Measurements from ENCODE around the gene MAIP1.
A peak's percentile ranks its signal among the peaks of the same experiment; 100 is the strongest.

The MAIP1 gene

GRCh38 chr2:199987586-199987985 lies 32.2 kb downstream of the MAIP1 start:
- Histone ChIP-seq H3K36me3 (no peaks in the 10 kb centered on the region), H3K4me3 (peak overlapping the region in 3 of 10 experiments; percentile 2 to 9 (median 7); a peak in 2 of 20 replicates), H3K9ac (peak overlapping the region in 8 of 11 experiments; percentile 39 to 66 (median 50); a peak in 15 of 22 replicates)

GRCh38 chr2:199988151-199988550 lies 32.8 kb downstream of the MAIP1 start:
- Histone ChIP-seq H3K36me3 (no peaks in the 10 kb centered on the region), H3K9me3 (replicated peaks in 1 of 11) (peaks cover 0 to 5% (median 0%) of the 10 kb centered on the region in 11 experiments; a peak in 1 of 22 replicates), H3K4me2 (peak overlapping the region; percentile 55 to 89 (median 79)), H3K4me1 (peaks cover 18 to 81% (median 75%) of the 10 kb centered on the region in 10 experiments), H3K9ac (peak overlapping the region in 8 of 11 experiments; percentile 39 to 66 (median 50); a peak in 16 of 22 replicates), H3K4me3 (peak overlapping the region in 5 of 10 experiments; percentile 2 to 20 (median 7); a peak in 5 of 20 replicates), H3K27me3 (no peaks in the 10 kb centered on the region), H4K20me1 (no peaks in the 10 kb centered on the region), H3K27ac (peak overlapping the region in 9 of 11 experiments; percentile 3 to 72 (median 65); a peak in 16 of 22 replicates)
- TF ChIP-seq Cebpa-rat (IDR thresholded peaks at IDR 0.05): no peak

More at GRCh38 chr2:199987586-199987985, 32.2 kb downstream of the MAIP1 start:
- peaks cover 16 to 75% (median 69%) of the 10 kb centered on the region in 10 experiments for H3K4me1 ChIP-seq
- H3K4me2 ChIP-seq: peak overlapping the region; percentile 55 to 89 (median 79); a peak in 21 of 22 replicates
- TF ChIP-seq Cebpa-rat (IDR thresholded peaks at IDR 0.05): no peak
- peak overlapping the region in 8 of 11 experiments; percentile 8 to 72 (median 66); a peak in 16 of 22 replicates for H3K27ac ChIP-seq
- peaks cover 0 to 5% (median 0%) of the 10 kb centered on the region in 11 experiments; a peak in 1 of 22 replicates for H3K9me3 ChIP-seq (replicated peaks in 1 of 11)
- no peaks in the 10 kb centered on the region for H3K27me3 ChIP-seq
- no peaks in the 10 kb centered on the region for H4K20me1 ChIP-seq

- no peaks in the 10 kb centered on the region for H4K20me1 ChIP-seq
- H3K27ac ChIP-seq: peak overlapping the region in 8 of 11 experiments; percentile 4 to 72 (median 66); a peak in 14 of 22 replicates
- no peaks in the 10 kb centered on the region for H3K27me3 ChIP-seq
- H3K9ac ChIP-seq: peak overlapping the region in 4 of 11 experiments; percentile 41 to 66 (median 54); a peak in 5 of 22 replicates
- TF ChIP-seq Cebpa-rat (IDR thresholded peaks at IDR 0.05): no peak
- H3K4me3 ChIP-seq: peak overlapping the region in 1 of 10 experiments; percentile 20; a peak in 1 of 20 replicates
- peak overlapping the region in 10 of 11 experiments; percentile 55 to 89 (median 80); a peak in 17 of 22 replicates for H3K4me2 ChIP-seq
- peaks cover 35 to 97% (median 91%) of the 10 kb centered on the region in 10 experiments for H3K4me1 ChIP-seq
- H3K36me3 ChIP-seq: no peaks in the 10 kb centered on the region
- peaks cover 0 to 5% (median 0%) of the 10 kb centered on the region in 11 experiments; a peak in 1 of 22 replicates for H3K9me3 ChIP-seq (replicated peaks in 1 of 11)
These were observed 34.4 kb downstream of the MAIP1 start for GRCh38 chr2:199989822-199990221.

- no peak for TF ChIP-seq Cebpa-rat (IDR thresholded peaks at IDR 0.05)
These were observed 36.3 kb downstream of the MAIP1 start for GRCh38 chr2:199991691-199992090.

GRCh38 chr2:199992296-199992695 lies 36.9 kb downstream of the MAIP1 start:
- H3K9ac ChIP-seq: no peak overlapping the region
- peaks cover 0 to 14% (median 8%) of the 10 kb centered on the region in 11 experiments; a peak in 5 of 22 replicates for H3K9me3 ChIP-seq (replicated peaks in 1 of 11)
- H3K4me1 ChIP-seq: peaks cover 39 to 100% (median 93%) of the 10 kb centered on the region in 10 experiments
- H3K27me3 ChIP-seq: no peaks in the 10 kb centered on the region
- H3K27ac ChIP-seq: 0 out of 22 replicates have a peak overlapping the region, but pooled peaks of 2 of the 11 experiments have one; percentile 16 to 69
- H4K20me1 ChIP-seq: no peaks in the 10 kb centered on the region
- no peak for TF ChIP-seq Cebpa-rat (IDR thresholded peaks at IDR 0.05)
- H3K4me3 ChIP-seq: no peak overlapping the region
- H3K36me3 ChIP-seq: no peaks in the 10 kb centered on the region
- peak overlapping the region in 8 of 11 experiments; percentile 45 to 85 (median 76); a peak in 11 of 22 replicates for H3K4me2 ChIP-seq

More at GRCh38 chr2:199991691-199992090, 36.3 kb downstream of the MAIP1 start:
- no peaks in the 10 kb centered on the region for H4K20me1 ChIP-seq
- peak overlapping the region in 6 of 11 experiments; percentile 12 to 85 (median 79); a peak in 9 of 22 replicates for H3K4me2 ChIP-seq
- H3K27me3 ChIP-seq: no peaks in the 10 kb centered on the region
- H3K36me3 ChIP-seq: no peaks in the 10 kb centered on the region
- no peak overlapping the region for H3K9ac ChIP-seq
- peaks cover 39 to 100% (median 96%) of the 10 kb centered on the region in 10 experiments for H3K4me1 ChIP-seq
- H3K9me3 ChIP-seq (replicated peaks in 1 of 11): peaks cover 0 to 11% (median 5%) of the 10 kb centered on the region in 11 experiments; a peak in 5 of 22 replicates
- H3K4me3 ChIP-seq: no peak overlapping the region
- no peak overlapping the region for H3K27ac ChIP-seq

GRCh38 chr2:199994371-199994770 lies 39.0 kb downstream of the MAIP1 start:
- H3K36me3 ChIP-seq: no peaks in the 10 kb centered on the region
- H3K9ac ChIP-seq: peak overlapping the region in 4 of 11 experiments; percentile 5 to 23 (median 7); a peak in 3 of 22 replicates
- H3K4me2 ChIP-seq: peak overlapping the region; percentile 12 to 85 (median 62); a peak in 21 of 22 replicates
- H3K27ac ChIP-seq: peak overlapping the region in 8 of 11 experiments; percentile 1 to 69 (median 48); a peak in 14 of 22 replicates
- no peak for TF ChIP-seq Cebpa-rat (IDR thresholded peaks at IDR 0.05)
- H3K4me3 ChIP-seq: peak overlapping the region in 3 of 10 experiments; percentile 4 to 5 (median 5); a peak in 2 of 20 replicates
- H4K20me1 ChIP-seq: no peaks in the 10 kb centered on the region
- H3K4me1 ChIP-seq: peaks cover 20 to 82% (median 72%) of the 10 kb centered on the region in 10 experiments
- peaks cover 0 to 24% (median 13%) of the 10 kb centered on the region in 11 experiments; a peak in 14 of 22 replicates for H3K9me3 ChIP-seq (replicated peaks in 1 of 11)
- H3K27me3 ChIP-seq: no peaks in the 10 kb centered on the region

GRCh38 chr2:199994896-199995295 lies 39.5 kb downstream of the MAIP1 start:
- TF ChIP-seq Cebpa-rat (IDR thresholded peaks at IDR 0.05): no peak
- Histone ChIP-seq H3K4me2 (peak overlapping the region; percentile 12 to 85 (median 62); a peak in 21 of 22 replicates), H4K20me1 (no peaks in the 10 kb centered on the region), H3K27me3 (no peaks in the 10 kb centered on the region), H3K4me1 (peaks cover 20 to 77% (median 67%) of the 10 kb centered on the region in 10 experiments; a peak in 19 of 20 replicates), H3K9me3 (replicated peaks in 1 of 11) (peaks cover 4 to 29% (median 13%) of the 10 kb centered on the region in 11 experiments; a peak in 14 of 22 replicates), H3K27ac (peak overlapping the region in 8 of 11 experiments; percentile 1 to 69 (median 48); a peak in 11 of 22 replicates), H3K4me3 (peak overlapping the region in 1 of 10 experiments; percentile 5; a peak in 1 of 20 replicates), H3K36me3 (no peaks in the 10 kb centered on the region), H3K9ac (peak overlapping the region in 4 of 11 experiments; percentile 5 to 23 (median 7); a peak in 1 of 22 replicates)

GRCh38 chr2:199997296-199997695 lies 41.9 kb downstream of the MAIP1 start:
- H3K9me3 ChIP-seq (replicated peaks in 1 of 11): peaks cover 5 to 30% (median 13%) of the 10 kb centered on the region in 11 experiments; a peak in 15 of 22 replicates
- TF ChIP-seq Cebpa-rat (IDR thresholded peaks at IDR 0.05): no peak
- H3K27me3 ChIP-seq: no peaks in the 10 kb centered on the region
- H3K4me2 ChIP-seq: peak overlapping the region in 4 of 11 experiments; percentile 26 to 79 (median 47); a peak in 4 of 22 replicates
- H4K20me1 ChIP-seq: no peaks in the 10 kb centered on the region
- no peak overlapping the region for H3K9ac ChIP-seq
- no peak overlapping the region for H3K27ac ChIP-seq
- H3K36me3 ChIP-seq: no peaks in the 10 kb centered on the region
- peaks cover 20 to 53% (median 46%) of the 10 kb centered on the region in 10 experiments; a peak in 19 of 20 replicates for H3K4me1 ChIP-seq
- H3K4me3 ChIP-seq: no peak overlapping the region

- TF ChIP-seq Cebpa-rat (IDR thresholded peaks at IDR 0.05): no peak
- H3K9me3 ChIP-seq (replicated peaks in 1 of 11): peaks cover 5 to 30% (median 13%) of the 10 kb centered on the region in 11 experiments; a peak in 15 of 22 replicates
- peaks cover 16 to 34% (median 28%) of the 10 kb centered on the region in 10 experiments for H3K4me1 ChIP-seq
- H3K4me2 ChIP-seq: no peak overlapping the region
- no peak overlapping the region for H3K27ac ChIP-seq
- H3K36me3 ChIP-seq: no peaks in the 10 kb centered on the region
- no peaks in the 10 kb centered on the region for H4K20me1 ChIP-seq
- H3K4me3 ChIP-seq: no peak overlapping the region
- no peak overlapping the region for H3K9ac ChIP-seq
- no peaks in the 10 kb centered on the region for H3K27me3 ChIP-seq
These were observed 43.8 kb downstream of the MAIP1 start for GRCh38 chr2:199999166-199999565.

Measured in BLaER1 treated with 17β-estradiol and CSF1 and Interleukin-3, amounts not matched to agents 10 nM and 100 nM (cell line).